ENCODE results near the gene SORL1. TPM values are rescaled to one million over a fixed set of nuclear protein-coding genes. Genes with fewer than 3 reads are reported as not detected.

The SORL1 gene
- total RNA-seq, 1 experiment from 2014 or later = 4.9 TPM

DNA sequence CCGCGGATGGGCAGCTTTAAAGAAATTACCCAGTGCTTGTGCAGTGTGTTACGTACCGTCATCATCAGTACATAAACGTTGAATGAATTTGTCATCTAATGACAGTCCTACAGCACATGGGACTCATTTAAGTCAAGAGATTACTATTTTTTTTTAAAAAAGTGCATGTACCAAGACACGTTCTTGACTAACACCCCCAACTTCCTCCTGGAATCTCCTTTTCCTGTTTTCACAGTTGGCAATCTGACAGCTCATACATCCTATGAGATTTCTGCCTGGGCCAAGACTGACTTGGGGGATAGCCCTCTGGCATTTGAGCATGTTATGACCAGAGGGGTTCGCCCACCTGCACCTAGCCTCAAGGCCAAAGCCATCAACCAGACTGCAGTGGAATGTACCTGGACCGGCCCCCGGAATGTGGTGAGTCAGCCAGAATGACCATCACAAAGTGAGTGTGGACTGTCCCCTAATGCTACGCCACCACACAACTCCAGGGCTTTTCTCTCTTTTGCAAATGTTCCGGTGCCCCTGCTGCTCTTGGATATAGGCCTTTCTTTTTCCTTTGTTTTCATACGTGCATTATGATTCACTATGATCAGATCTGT, 162.6 kb downstream of the SORL1 start:
- ChIA-PET POLR2A (ENCODE audit: unreplicated experiment) (no interaction called here), CTCF (no interaction called here)
- no peaks in the 10 kb centered on the region for H3K9me3 ChIP-seq (ENCODE audit: insufficient read depth, low read depth)
- no peaks in the 10 kb centered on the region for H3K9me2 ChIP-seq (ENCODE audit: insufficient read depth)
- TF ChIP-seq EZH2 (IDR thresholded peaks at IDR 0.05; ENCODE audit: low read depth) = no peak
- TF ChIP-seq, protein P1, sequence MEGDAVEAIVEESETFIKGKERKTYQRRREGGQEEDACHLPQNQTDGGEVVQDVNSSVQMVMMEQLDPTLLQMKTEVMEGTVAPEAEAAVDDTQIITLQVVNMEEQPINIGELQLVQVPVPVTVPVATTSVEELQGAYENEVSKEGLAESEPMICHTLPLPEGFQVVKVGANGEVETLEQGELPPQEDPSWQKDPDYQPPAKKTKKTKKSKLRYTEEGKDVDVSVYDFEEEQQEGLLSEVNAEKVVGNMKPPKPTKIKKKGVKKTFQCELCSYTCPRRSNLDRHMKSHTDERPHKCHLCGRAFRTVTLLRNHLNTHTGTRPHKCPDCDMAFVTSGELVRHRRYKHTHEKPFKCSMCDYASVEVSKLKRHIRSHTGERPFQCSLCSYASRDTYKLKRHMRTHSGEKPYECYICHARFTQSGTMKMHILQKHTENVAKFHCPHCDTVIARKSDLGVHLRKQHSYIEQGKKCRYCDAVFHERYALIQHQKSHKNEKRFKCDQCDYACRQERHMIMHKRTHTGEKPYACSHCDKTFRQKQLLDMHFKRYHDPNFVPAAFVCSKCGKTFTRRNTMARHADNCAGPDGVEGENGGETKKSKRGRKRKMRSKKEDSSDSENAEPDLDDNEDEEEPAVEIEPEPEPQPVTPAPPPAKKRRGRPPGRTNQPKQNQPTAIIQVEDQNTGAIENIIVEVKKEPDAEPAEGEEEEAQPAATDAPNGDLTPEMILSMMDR (conservative IDR thresholded peaks at IDR 0.05) = no peak
- no peaks in the 10 kb centered on the region for H3K79me2 ChIP-seq (ENCODE audit: low read depth)
- H3K36me3 ChIP-seq (ENCODE audit: low read depth) = no peaks in the 10 kb centered on the region
- peaks cover 46% of the 10 kb centered on the region for H3K27me3 ChIP-seq (ENCODE audit: insufficient read depth, low read depth)
- H3K27ac ChIP-seq = peak overlapping the region; percentile 39
- no peak overlapping the region for H2AFZ ChIP-seq
- 0 out of 2 replicates have a peak, but pooled peaks cover 6% of the 10 kb centered on the region for H3F3A ChIP-seq (ENCODE audit: insufficient read depth, low read depth)
- H3K4me2 ChIP-seq = peak overlapping the region; percentile 40
- BruUV-seq (replicated peaks) = no TSS peak
- H4K20me1 ChIP-seq (ENCODE audit: insufficient read depth) = no peaks in the 10 kb centered on the region
- intact Hi-C loops (cut with micrococcal nuclease; ENCODE audit: unreplicated experiment) = loop anchor here (2.0 kb wide), 1 partner anchor 40 kb away; no protein-coding TSS in a partner anchor
- peaks cover 21% of the 10 kb centered on the region for H3K4me1 ChIP-seq (replicated peaks; ENCODE audit: insufficient read depth)
- H3K4me3 ChIP-seq = no peak overlapping the region
- peak; percentile 75 to 86 for DNase-seq

DNA sequence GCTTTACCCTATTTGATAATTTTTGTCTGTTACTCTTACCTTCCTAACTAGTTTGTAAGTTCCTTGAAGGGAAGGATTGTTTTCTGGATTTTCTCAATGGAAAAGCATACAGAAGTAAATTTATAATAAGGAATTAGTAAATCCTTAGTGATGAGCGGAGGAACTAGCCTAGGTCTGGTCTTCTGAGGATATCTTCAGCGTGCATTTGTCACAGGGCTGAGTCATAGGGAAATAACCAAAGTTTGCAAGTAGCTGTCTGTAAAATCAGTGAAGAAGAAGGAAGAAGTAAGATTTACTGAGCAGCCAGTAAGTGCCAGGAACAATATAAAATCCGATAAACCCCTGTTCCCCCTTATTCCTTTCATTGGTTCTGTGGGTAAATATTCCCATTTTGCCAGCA, 163.4 kb downstream of the SORL1 start:
- H3K27me3 ChIP-seq (ENCODE audit: insufficient read depth, low read depth) = peaks cover 39% of the 10 kb centered on the region
- no peaks in the 10 kb centered on the region for H3K36me3 ChIP-seq (ENCODE audit: low read depth)
- POLR2A ChIA-PET (ENCODE audit: unreplicated experiment) = interaction anchor here (0.6 kb wide), 1 partner anchor 668 kb away, joined by 5 read pairs; no protein-coding TSS in a partner anchor
- H3K4me3 ChIP-seq = no peak overlapping the region
- CTCF ChIA-PET = no interaction called here
- H3K4me2 ChIP-seq = peak overlapping the region; percentile 40
- H3K4me1 ChIP-seq (replicated peaks; ENCODE audit: insufficient read depth) = peaks cover 21% of the 10 kb centered on the region
- no peaks in the 10 kb centered on the region for H3K79me2 ChIP-seq (ENCODE audit: low read depth)
- H3K9me2 ChIP-seq (ENCODE audit: insufficient read depth) = no peaks in the 10 kb centered on the region
- no peaks in the 10 kb centered on the region for H4K20me1 ChIP-seq (ENCODE audit: insufficient read depth)
- TF ChIP-seq, protein P1 (conservative IDR thresholded peaks at IDR 0.05) = no peak
- TF ChIP-seq EZH2 (IDR thresholded peaks at IDR 0.05; ENCODE audit: low read depth) = no peak
- intact Hi-C loops (cut with micrococcal nuclease; ENCODE audit: unreplicated experiment) = loop anchor here (2.0 kb wide), 1 partner anchor 39 kb away; no protein-coding TSS in a partner anchor
- H3F3A ChIP-seq (ENCODE audit: insufficient read depth, low read depth) = 0 out of 2 replicates have a peak, but pooled peaks cover 6% of the 10 kb centered on the region
- H3K27ac ChIP-seq = peak overlapping the region; percentile 39
- H2AFZ ChIP-seq = no peak overlapping the region
- BruUV-seq (replicated peaks) = no TSS peak
- H3K9me3 ChIP-seq (ENCODE audit: insufficient read depth, low read depth) = no peaks in the 10 kb centered on the region
- DNase-seq = peak in 1 of 2 experiments; percentile 48

DNA sequence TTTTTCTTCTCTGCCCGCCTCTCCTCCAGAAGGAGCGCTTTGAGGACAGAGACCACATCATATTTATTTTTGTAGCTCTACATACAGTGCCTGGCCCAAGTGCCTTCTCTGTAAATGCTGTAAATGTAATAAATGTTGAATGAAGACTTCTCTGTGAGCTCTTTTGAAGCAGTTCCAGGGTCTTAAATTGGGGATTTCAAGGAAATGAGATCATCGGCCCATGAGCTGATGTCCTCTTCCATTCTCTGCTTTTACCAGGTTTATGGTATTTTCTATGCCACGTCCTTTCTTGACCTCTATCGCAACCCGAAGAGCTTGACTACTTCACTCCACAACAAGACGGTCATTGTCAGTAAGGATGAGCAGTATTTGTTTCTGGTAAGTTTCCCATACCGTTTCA, 166.4 kb downstream of the SORL1 start:
- no peaks in the 10 kb centered on the region for H3K9me2 ChIP-seq (ENCODE audit: insufficient read depth)
- peaks cover 44% of the 10 kb centered on the region for H3K27me3 ChIP-seq (ENCODE audit: insufficient read depth, low read depth)
- no peaks in the 10 kb centered on the region for H3K36me3 ChIP-seq (ENCODE audit: low read depth)
- CTCF ChIA-PET = no interaction called here
- no peak overlapping the region for H3K27ac ChIP-seq
- POLR2A ChIA-PET (ENCODE audit: unreplicated experiment) = no interaction called here
- BruUV-seq (replicated peaks) = no TSS peak
- H3K4me1 ChIP-seq (replicated peaks; ENCODE audit: insufficient read depth) = peaks cover 21% of the 10 kb centered on the region
- H3K4me3 ChIP-seq = no peak overlapping the region
- TF ChIP-seq EZH2 (IDR thresholded peaks at IDR 0.05; ENCODE audit: low read depth) = no peak
- TF ChIP-seq, protein P1 (conservative IDR thresholded peaks at IDR 0.05) = no peak
- no peaks in the 10 kb centered on the region for H3K79me2 ChIP-seq (ENCODE audit: low read depth)
- H2AFZ ChIP-seq = no peak overlapping the region
- no peak for DNase-seq
- intact Hi-C loops (cut with micrococcal nuclease; ENCODE audit: unreplicated experiment) = no loop called here
- H3K9me3 ChIP-seq (ENCODE audit: insufficient read depth, low read depth) = no peaks in the 10 kb centered on the region
- H3F3A ChIP-seq (ENCODE audit: insufficient read depth, low read depth) = 0 out of 2 replicates have a peak, but pooled peaks cover 6% of the 10 kb centered on the region
- no peaks in the 10 kb centered on the region for H4K20me1 ChIP-seq (ENCODE audit: insufficient read depth)
- H3K4me2 ChIP-seq = no peak overlapping the region
